Urinary bladder (tissue), 4 donors: ENCODE data around the gene TSPO2. TPM values are rescaled to one million over a fixed set of nuclear protein-coding genes. Genes with fewer than 3 reads are reported as not detected.
"Not testable (repeated sequence)": the region's sequence is repeated elsewhere in the genome, so short reads cannot be mapped to it uniquely, and the experiment has no call there.

Experiments
- DNase-seq: peaks from one replicate; pipeline ENCODE4 v3.0.0-alpha.2; 2015; ENCODE audit errors: extremely low spot score
- H3K27ac ChIP-seq: one replicate; pipeline ENCODE4 v1.5.1; 2013; ENCODE audit warnings: low read depth, mild to moderate bottlenecking, moderate library complexity
- H3K36me3 ChIP-seq: one replicate; pipeline ENCODE4 v1.6.1; 2013; ENCODE audit warnings: mild to moderate bottlenecking, moderate library complexity; ENCODE audit not compliant: insufficient read depth
- H3K4me1 ChIP-seq: one replicate; pipeline ENCODE4 v1.6.1; 2013; ENCODE audit warnings: mild to moderate bottlenecking, moderate library complexity; ENCODE audit not compliant: insufficient read depth
- H3K4me3 ChIP-seq: one replicate; pipeline ENCODE4 v1.5.1; 2013; ENCODE audit warnings: low read depth, low read length
- WGBS: extraction: QIAGEN DNeasy Blood & Tissue Kit; methylation state at CpG from one replicate; pipeline ENCODE4 v1.1.7; 2013; 5-methylcytosine and 5-hydroxymethylcytosine counted together
- polyA plus RNA-seq: library from polyadenylated mRNA; stranded (reverse); fragments of 200-250 nt; gene quantifications from one replicate; pipeline ENCODE4 v1.2.3, GENCODE V29; 2013
- total RNA-seq: library from RNA; depleted of rRNA; stranded (reverse); fragments of >200 nt; gene quantifications from one replicate; pipeline ENCODE4 v1.2.3, GENCODE V29; 2014
- donor health status: healthy with polysubstance abuse.
- donor health status: healthy.

TSPO2 gene, protein sequence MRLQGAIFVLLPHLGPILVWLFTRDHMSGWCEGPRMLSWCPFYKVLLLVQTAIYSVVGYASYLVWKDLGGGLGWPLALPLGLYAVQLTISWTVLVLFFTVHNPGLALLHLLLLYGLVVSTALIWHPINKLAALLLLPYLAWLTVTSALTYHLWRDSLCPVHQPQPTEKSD
- total RNA-seq = not detected
- polyA plus RNA-seq = not detected

DNA sequence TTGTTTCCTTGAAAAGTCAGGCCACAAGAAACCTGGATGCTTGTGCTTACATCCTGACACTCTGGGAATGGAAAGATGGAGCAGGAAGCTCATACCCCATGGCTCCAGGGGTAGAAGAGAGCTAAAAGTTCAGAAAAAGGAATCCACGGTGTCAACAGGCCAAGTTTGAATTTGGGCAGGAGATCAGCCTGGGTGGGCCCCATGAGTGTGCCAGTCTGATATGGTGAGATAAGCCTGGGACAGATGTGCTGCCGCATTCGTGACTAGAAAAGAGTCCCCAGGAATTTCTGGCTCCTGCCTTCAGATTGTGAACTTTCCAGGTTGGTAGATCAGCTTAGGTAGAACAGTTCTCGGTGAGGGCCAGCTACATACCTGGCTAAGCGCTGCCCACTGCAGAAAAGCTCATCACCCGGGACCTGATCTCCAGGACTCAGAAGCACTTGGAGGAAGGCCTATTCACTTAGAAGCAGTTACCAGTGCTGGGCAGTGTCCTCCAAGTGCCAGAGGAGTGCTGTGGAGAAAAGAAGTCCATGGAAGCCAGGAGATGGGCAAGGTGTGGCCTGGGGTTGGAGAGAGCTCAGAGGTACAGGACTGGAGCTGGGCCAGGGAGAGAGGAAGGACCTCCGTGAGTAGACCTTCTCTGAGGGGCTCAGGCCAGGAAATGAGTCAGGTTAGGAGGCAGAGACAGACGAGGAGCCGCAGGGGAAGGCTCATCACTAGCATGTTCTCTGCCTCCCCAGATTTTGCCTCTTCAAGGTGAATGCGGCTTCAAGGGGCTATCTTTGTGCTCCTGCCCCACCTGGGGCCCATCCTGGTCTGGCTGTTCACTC lies at the start of gene TSPO2:
Gene TSPO2 (plus strand): TSS at position 242 of the 830 bp plus-strand sequence. CDS start 519 bp downstream, at position 761.
- no peak within 1 kb of the TSS for H3K4me3 ChIP-seq
- WGBS = 93% methylated on average over 10 of the region's 10 CpGs

DNA sequence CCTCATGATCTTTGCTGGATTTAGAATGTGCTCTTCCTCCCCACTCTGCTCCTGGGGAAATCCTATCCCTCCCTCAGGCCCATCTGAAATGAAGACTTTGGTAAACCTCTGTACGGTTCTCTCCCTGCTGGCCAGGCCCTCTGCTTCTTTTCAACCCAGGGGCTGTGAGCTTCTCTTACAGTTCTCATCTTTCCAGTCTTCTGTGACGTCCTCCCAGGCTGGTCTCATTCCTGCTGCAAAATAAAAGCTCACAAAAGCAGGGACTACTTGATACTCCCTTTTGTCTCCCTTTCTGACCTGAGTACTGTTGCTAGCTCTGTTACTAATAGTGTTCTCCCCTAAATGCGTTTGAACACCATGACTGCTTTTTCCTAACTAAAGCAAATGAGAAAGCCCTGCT lies 49.5 kb upstream of the TSPO2 start:
- 77% methylated on average over 3 of the region's 3 CpGs for WGBS
- H3K36me3 ChIP-seq = no peaks in the 10 kb centered on the region
- no peak overlapping the region for H3K4me3 ChIP-seq
- DNase-seq = no peak
- no peaks in the 10 kb centered on the region for H3K4me1 ChIP-seq
- H3K27ac ChIP-seq = no peak overlapping the region

More for the DNA sequence above, at the start of gene TSPO2:
- Histone ChIP-seq H3K4me1 (no peaks in the 10 kb centered on the region), H3K36me3 (no peaks in the 10 kb centered on the region), H3K27ac (no peak within 1 kb of the TSS)
- DNase-seq = no peak

DNA sequence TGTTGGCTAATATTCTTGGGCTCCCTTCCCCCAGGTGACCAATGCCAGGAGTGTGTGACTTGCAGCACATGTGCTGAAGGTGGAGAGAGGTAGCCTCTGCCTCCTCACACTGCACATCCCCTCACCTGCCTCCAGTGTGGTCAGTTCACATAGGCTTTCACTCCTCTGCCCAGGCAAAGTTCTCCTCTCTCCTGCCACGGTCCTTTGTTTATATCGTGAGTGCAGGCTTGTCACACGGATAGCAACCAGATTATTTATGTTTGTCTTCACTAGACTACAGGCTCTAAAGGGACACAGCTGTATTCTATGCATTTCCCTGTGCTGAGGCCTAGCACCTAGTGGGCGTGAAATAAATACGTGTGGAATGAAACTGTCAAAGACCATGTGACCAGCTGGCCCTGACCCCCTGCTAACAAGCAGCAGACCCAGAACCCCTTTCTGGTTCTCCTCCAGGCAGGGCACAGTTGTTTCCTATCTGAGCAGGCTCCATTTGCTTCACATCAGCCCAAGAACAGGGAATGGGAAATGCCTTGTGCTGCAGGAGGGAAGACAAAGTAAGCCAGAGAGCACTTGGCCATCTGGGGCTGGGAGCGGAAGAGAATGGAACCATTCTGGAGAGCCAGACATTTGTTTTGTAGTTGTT lies 45.6 kb upstream of the TSPO2 start:
- WGBS = 31% methylated on average over 6 of the region's 6 CpGs

DNA sequence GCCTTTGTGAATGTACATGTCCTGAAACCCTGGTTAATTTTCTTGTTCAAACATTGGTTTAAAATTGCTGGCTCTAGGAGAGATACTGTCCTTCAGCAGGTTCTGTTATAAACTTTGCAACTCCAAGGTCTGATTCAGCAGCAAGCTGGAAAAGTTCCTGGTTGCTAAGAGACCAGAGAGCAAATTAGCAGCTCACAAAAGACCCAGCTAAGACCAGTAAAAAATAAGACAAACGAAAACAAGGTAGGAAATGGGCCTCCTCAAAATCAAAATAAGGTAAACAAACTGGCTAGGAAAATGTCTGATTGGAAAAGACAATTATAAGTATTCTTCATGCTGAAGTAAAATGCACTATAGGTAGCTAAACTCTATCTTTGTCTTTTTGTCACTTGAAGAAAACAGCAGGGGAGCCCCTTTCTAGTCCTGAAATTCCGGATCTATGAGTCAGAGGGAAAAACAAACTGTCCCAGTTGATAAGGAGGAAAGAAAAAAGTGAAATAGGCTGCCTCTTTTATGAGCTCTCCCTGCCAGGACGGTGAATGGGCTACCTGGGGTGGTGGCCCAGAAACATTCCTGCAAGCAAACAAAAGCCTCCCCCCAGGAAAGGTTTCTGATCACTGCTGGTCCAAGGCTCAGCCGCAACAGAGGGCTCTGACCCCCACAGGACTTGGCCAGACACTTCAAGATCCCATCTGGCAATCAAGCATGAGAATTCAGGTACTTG lies 44.9 kb upstream of the TSPO2 start:
- Histone ChIP-seq H3K27ac (no peak overlapping the region), H3K36me3 (no peaks in the 10 kb centered on the region), H3K4me1 (no peaks in the 10 kb centered on the region), H3K4me3 (no peak overlapping the region)
- DNase-seq = peak; percentile 21
- 26% methylated on average over 4 of the region's 4 CpGs for WGBS

More for the DNA sequence above, 45.6 kb upstream of the TSPO2 start:
- peak; percentile 7 for DNase-seq
- peak overlapping the region; percentile 35 for H3K27ac ChIP-seq
- H3K4me1 ChIP-seq = no peaks in the 10 kb centered on the region
- H3K4me3 ChIP-seq = no peak overlapping the region
- H3K36me3 ChIP-seq = no peaks in the 10 kb centered on the region

DNA sequence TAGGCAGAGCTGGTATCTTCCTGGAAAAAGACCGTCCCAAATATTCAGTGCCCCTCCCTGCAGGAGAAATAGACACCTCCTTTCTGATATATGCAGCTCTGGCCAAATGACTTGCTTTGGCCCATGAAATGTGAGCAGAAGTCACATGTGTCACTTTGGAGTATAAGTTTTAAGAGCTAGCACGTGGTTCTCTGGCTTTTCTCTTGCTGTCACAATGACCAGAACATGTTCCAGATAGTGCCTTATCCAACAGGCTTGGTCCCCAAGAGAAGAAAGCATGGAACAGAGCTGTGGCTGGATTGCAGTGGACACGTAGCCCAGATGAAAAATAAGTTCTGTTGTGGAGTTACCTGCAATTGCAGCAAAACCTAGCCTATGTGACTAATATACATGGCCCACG lies 43.6 kb upstream of the TSPO2 start:
- Histone ChIP-seq H3K4me1 (no peaks in the 10 kb centered on the region), H3K27ac (no peak overlapping the region), H3K36me3 (no peaks in the 10 kb centered on the region), H3K4me3 (no peak overlapping the region)
- 82% methylated on average over 4 of the region's 4 CpGs for WGBS
- DNase-seq = no peak

DNA sequence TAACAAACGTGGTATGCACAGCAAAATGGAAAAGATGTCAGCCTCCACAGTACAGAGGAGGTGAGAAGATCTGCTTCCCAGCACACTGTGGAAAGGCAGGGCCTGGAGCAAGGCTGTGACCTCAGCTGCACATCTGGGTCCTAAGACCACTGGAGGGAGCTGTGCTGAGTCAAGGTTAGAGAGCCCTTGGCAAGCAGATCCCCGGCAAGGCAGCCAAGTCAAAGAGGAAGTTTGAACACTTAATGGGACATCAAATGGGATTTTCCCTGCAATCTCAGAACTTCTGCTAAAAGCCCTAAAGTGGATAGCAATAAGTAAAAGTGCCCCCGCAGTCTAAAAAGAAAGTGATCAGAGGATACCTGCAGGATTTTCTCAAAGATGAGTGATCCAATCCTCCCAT lies 42.7 kb upstream of the TSPO2 start:
- Histone ChIP-seq H3K36me3 (no peaks in the 10 kb centered on the region), H3K27ac (no peak overlapping the region), H3K4me1 (no peaks in the 10 kb centered on the region), H3K4me3 (no peak overlapping the region)
- DNase-seq = no peak
- 54% methylated on average over 3 of the region's 3 CpGs for WGBS

DNA sequence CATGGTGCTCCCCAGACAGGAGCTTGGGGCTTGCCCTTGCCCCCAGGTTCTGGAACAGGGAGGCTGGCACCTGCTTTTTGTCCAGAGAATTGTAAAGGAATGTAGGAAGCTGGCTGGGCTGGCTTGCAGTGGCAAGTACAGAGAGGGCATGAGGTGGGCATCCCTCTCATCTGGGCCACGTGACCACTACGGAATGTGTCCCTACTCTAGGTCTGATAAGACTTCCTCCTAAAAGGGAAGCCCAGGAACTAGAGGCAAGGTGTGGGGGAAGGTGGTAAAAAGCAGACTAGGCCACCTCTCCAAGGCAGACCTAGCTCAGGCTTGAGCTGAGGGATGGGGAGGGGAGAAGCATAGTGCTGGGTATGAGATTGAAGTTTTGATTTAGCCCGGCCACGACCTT lies 42.0 kb upstream of the TSPO2 start:
- DNase-seq = no peak
- H3K36me3 ChIP-seq = no peaks in the 10 kb centered on the region
- 83% methylated on average over 4 of the region's 4 CpGs for WGBS
- no peak overlapping the region for H3K4me3 ChIP-seq
- H3K27ac ChIP-seq = no peak overlapping the region
- H3K4me1 ChIP-seq = no peaks in the 10 kb centered on the region

DNA sequence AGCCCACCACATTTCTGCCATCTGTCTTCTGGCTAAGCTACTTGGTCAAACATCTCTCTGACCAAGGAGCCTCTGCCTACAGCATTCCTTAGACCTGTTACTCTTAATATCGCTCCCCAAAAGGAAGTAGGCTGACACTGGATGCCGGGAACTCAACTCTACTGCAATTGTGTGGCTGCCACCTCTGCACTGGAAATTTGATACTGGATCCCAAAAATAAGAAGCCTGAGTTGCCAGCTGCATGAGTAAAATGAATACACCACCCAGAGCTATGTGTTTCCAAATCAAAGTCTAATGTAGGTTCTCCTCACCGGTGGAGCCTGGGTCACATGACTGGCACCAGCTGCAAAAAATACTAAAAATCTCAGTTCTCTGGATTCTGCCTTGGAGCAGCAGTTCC lies 40.1 kb upstream of the TSPO2 start:
- Histone ChIP-seq H3K36me3 (no peaks in the 10 kb centered on the region), H3K4me1 (no peaks in the 10 kb centered on the region), H3K4me3 (no peak overlapping the region), H3K27ac (no peak overlapping the region)
- 84% methylated on average over 3 of the region's 3 CpGs for WGBS
- DNase-seq = no peak

DNA sequence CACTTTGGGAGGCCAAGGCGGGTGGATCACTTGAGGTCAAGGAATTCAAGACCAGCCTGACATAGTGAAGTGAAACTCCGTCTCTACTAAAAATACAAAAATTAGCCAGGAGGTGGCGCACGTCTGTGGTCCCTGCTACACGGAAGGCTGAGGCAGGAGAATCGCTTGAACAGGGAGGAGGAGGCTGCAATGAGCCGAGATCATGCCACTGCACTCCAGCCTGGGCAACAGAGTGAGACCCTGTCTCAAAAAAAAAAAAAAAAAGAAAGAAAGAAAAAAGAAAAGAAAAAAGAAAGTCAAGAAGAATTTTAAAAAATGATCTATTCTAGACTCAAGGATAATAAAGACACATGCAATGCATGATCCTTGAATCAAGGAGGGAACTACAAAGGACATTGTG lies 36.0 kb upstream of the TSPO2 start:
- H3K4me1 ChIP-seq, H3K27ac ChIP-seq, DNase-seq, H3K4me3 ChIP-seq, H3K36me3 ChIP-seq: not testable (repeated sequence)
- WGBS = 20% methylated on average over 7 of the region's 7 CpGs

DNA sequence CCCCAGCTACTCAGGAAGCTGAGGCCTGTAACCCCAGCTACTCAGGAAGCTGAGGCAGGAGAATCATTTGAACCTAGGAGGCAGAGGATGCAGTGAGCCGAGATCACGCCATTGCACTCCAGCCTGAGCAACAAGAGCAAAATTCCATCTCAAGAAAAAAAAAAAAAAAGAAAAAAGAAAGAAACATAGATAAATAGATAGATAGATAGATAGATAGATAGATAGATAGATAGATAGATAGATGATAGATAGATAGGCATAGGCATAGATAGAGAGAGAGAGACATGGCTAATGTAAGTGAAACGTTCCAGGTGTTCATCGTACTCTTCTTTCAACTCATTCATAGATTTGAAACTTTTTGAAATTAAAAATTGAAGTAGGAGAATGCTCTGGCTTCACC lies 35.3 kb upstream of the TSPO2 start:
- whole genome bisulfite sequencing = 95% methylated on average over 4 of the region's 4 CpGs
- H3K4me1 ChIP-seq, H3K36me3 ChIP-seq, DNase-seq, H3K4me3 ChIP-seq, H3K27ac ChIP-seq: not testable (repeated sequence)

DNA sequence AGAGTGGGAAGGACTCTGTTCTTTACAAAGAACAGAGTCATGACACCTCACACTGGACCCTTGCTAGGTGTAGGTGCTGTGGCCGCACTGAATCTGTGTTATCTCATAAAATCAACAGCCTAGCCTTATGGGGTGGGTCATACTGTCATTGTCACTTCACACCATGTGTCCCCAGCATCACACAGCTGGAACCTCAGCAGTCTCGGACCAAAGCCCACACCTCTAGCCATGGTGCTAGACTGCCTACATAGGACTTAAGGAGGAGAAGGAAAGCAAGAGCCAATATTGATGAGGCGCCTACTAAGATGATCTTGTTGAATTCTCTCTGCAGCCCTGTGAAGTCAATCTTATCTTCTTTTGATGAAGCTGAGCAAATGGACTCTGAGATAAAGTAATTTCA lies 34.3 kb upstream of the TSPO2 start:
- Histone ChIP-seq H3K4me1 (no peaks in the 10 kb centered on the region), H3K27ac (no peak overlapping the region), H3K36me3 (no peaks in the 10 kb centered on the region), H3K4me3 (no peak overlapping the region)
- WGBS = 84% methylated on average over 3 of the region's 3 CpGs
- DNase-seq = no peak

DNA sequence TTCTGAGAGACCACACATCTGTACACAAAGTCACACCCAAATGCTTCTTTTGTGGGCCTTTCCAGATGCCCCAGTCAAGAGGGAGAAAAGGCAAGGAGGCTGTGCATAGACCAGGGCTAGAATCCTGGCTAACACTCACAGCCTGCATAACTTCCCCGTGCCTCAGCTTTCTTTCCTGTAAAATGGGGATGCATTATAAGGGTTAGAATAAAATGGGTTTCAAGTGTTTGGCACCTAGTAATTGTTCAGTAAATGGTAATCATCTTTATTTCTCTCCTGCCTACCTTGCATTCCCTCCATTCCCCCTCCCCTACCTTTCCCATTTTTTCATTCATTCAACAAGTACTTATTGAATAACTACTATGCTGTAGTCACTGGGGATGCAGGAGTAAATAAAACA lies 32.6 kb upstream of the TSPO2 start:
- WGBS = 100% methylated on average over 1 of the region's 1 CpG
- H3K36me3 ChIP-seq = no peaks in the 10 kb centered on the region
- no peak overlapping the region for H3K27ac ChIP-seq
- no peak for DNase-seq
- no peak overlapping the region for H3K4me3 ChIP-seq
- H3K4me1 ChIP-seq = no peaks in the 10 kb centered on the region

DNA sequence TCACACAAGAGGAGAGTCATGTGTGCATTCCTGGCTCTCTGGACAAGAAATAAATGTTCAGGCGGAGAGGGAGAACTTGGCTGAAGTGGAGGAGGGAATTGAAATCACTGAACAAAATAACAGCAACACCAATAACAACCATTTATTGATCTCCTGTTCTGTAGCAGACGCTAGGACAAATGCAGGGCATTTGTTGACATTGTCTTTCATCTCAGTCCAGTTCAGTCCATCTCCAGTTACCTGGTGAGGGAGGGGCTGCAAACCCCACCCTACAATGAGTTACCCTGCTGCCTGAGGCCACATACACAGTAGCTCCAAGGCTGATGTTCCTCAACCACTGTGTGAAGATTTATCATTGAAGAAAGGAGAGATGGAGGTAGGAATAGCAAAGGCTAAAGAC lies 30.6 kb upstream of the TSPO2 start:
- Histone ChIP-seq H3K4me3 (no peak overlapping the region), H3K4me1 (no peaks in the 10 kb centered on the region), H3K36me3 (no peaks in the 10 kb centered on the region), H3K27ac (no peak overlapping the region)
- no peak for DNase-seq
- 88% methylated on average over 2 of the region's 2 CpGs for WGBS
